Heart right ventricle (tissue), 16 donors: ENCODE data around the gene TM9SF3. TPM values are rescaled to one million over a fixed set of nuclear protein-coding genes. Genes with fewer than 3 reads are reported as not detected.
"Not testable (repeated sequence)": the region's sequence is repeated elsewhere in the genome, so short reads cannot be mapped to it uniquely, and the experiment has no call there.

Source experiments
- ATAC-seq, 8 donors: fragments of 200-7000 bp; cut with Tn5 transposase; one replicate each; pipeline ENCODE4 v1.9.1; 2020; ENCODE audit warnings: mild to moderate bottlenecking in 8 of 8, moderate library complexity in 8 of 8, moderate number of reproducible peaks in 1 of 8
- DNase-seq, 2 donors: peaks; one replicate each; pipeline ENCODE4 v3.0.0-alpha.2; 2020
- H3K27ac ChIP-seq, 10 donors: fragments of 200-600 bp; sonication (generic) in 2 of 10; one replicate each; pipeline versions ENCODE4 v1.5.0 to v1.8.0; 2020 to 2022; ENCODE audit warnings: mild to moderate bottlenecking in 3 of 10
- H3K27me3 ChIP-seq, 7 donors: fragments of 200-600 bp; one replicate each; pipeline ENCODE4 v1.8.0; 2021 to 2022; ENCODE audit warnings: mild to moderate bottlenecking in 2 of 7
- H3K36me3 ChIP-seq, 9 donors: fragments of 200-600 bp; sonication (generic) in 1 of 9; one replicate each; pipeline versions ENCODE4 v1.5.0 to v1.8.0; 2020 to 2022; ENCODE audit warnings: mild to moderate bottlenecking in 2 of 9
- H3K4me1 ChIP-seq, 9 donors: fragments of 200-600 bp; sonication (generic) in 1 of 9; one replicate each; pipeline versions ENCODE4 v1.5.0 to v1.8.0; 2020 to 2022; ENCODE audit warnings: mild to moderate bottlenecking in 4 of 9
- H3K4me3 ChIP-seq, 10 donors: fragments of 200-600 bp; sonication (generic) in 2 of 10; one replicate each; pipeline versions ENCODE4 v1.5.0 to v1.8.0; 2020 to 2022; ENCODE audit warnings: mild to moderate bottlenecking in 7 of 10, moderate library complexity in 2 of 10
- H3K9me3 ChIP-seq, 11 donors: fragments of 200-600 bp in 10 of 11; sonication (generic) in 2 of 11; one replicate each; pipeline versions ENCODE4 v1.5.0 to v1.8.0; 2013 to 2022; ENCODE audit warnings: mild to moderate bottlenecking in 2 of 11, control low read depth in 1 of 11, moderate library complexity in 1 of 11
- CTCF ChIP-seq, 9 donors: fragments of 200-600 bp; sonication (generic) in 2 of 9; IDR thresholded peaks; one replicate each; pipeline versions ENCODE4 v1.5.0 to v1.8.0; 2021 to 2022; ENCODE audit warnings: antibody characterized with exemption in 9 of 9, mild to moderate bottlenecking in 5 of 9, moderate library complexity in 1 of 9
- WGBS, 2 donors: extraction: QIAGEN DNeasy Blood & Tissue Kit; methylation state at CpG; one replicate each; pipeline ENCODE4 v1.1.7; 2013; ENCODE audit warnings: inconsistent platforms in 1 of 2; 5-methylcytosine and 5-hydroxymethylcytosine counted together
- intact Hi-C, 10 donors: fragments of 100-400 bp; cut with DNase I; formaldehyde crosslinking; loops; one replicate each; pipeline versions ENCODE4 v1.11.1 to v1.14.2; 2022
- polyA plus RNA-seq, 2 donors: library from polyadenylated mRNA; stranded (reverse); fragments of 200-250 nt; gene quantifications; one replicate each; pipeline ENCODE4 v1.2.3, GENCODE V29; 2013
- total RNA-seq, 10 donors: library from RNA; stranded (reverse); fragmentation: NEBNext Ultra II Directional in 3 of 10; extraction: Animal tissue kit (Norgen Biotek cat#: 25700) in 3 of 10; gene quantifications; one replicate each; pipeline versions ENCODE4 v1.2.1 to v1.2.4, GENCODE V29; 2021 to 2023
- donor health status: Arrhythmogenic right ventricular cardiomyopathy.
- donor health status: ischemic (EF 13 %, LVEDD 7.1; RV severe dilation, severe dysfunction).
- donor health status: healthy with polysubstance abuse.
- donor health status: DM: no; HTN: yes; CAD: no.
- donor health status: DM: no; HTN: no; CAD: no.
- donor health status: ischemic (EF 25% LVEDD 6.9; RV normal size, moderate dysfunction).
- donor health status: ischemic (EF 25% LVEDD 5.7; RV mildly dilated, moderate dysfunction).
- donor health status: healthy.
- donor health status: DM: yes; HTN: yes; CAD: no.
- donor health status: Ischemic cardiomyopathy.
- donor health status: ischemic (EF 35%, LVEDD 5.7; RV mildly dilated, moderate dysfunction).
- donor health status: nonischemic (EF 11% LVEDD 7.7; RV severe dilation, severe dysfunction).
- donor health status: DM: yes; HTN: yes; CAD: no.
- donor health status: PGD.
- donor health status: ischemic (EF 29% LVEDD 5.4; RV normal size, mild dysfunction).
- donor health status: nonischemic (EF 23%, LVEDD 6.1; RV moderate dilation, normal function).

TM9SF3 gene
- total and polyA plus RNA-seq, 12 donors: 17.5 to 83.9 (median 60.8) TPM

DNA sequence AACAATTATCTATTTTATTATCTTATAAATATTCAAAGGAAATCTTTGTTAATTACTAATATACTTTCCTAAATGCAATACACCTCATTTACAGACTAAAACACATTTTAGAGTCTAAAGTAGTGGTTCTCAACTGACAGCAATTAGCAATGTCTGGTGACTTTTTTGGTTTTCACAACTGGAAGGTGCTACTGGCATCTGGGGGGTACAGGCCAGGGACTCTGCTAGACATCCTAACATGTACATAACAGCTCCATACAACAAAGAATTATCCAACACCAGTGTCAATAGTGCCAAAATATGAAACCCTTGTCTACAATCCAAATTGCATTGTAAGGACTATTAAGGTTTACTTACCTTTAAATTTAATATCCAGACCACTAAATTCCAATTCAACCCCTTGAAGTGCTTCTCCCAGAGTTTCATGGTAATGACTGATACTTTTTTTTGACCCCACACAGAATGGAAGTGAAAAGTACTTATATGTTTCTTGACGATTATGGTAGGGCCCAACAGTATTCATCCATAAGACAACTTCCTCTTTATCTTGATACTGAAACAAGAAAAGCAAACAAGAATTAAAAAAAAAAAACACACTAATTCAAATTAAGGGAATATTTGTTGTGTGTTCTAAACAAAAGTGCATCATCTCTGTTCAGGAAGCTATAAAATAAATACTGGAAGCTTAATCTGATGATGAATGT lies 10.4 kb downstream of the TM9SF3 start:
- DNase-seq (no peak), ATAC-seq (no peak)
- Histone ChIP-seq H3K4me3 (no peak overlapping the region), H3K36me3 (peaks cover 0 to 21% (median 0%) of the 10 kb centered on the region in 9 donors), H3K27ac (no peak overlapping the region), H3K9me3 (no peaks in the 10 kb centered on the region), H3K27me3 (no peaks in the 10 kb centered on the region), H3K4me1 (peaks cover 0 to 81% (median 57%) of the 10 kb centered on the region in 9 donors)
- no peak for TF ChIP-seq CTCF (IDR thresholded peaks at IDR 0.05)
- intact Hi-C loops: no loop called here
- 56 to 60% methylated on average over 1 of the region's 1 CpG for WGBS, 2 donors

DNA sequence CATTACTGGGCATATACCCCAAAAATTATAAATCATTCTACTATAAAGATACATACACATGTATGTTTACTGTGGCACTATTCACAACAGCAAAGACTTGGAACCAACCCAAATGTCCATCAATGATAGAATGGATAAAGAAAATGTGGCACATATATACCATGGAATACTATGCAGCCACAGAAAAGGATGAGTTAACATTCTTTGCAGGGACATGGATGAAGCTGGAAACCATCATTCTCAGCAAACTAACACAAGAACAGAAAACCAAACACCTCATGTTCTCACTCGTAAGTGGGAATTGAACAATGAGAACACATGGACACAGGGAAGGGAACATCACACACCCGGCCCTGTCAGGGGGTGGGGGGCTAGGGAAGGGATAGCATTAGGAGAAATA lies 12.2 kb downstream of the TM9SF3 start:
- H3K4me3 ChIP-seq, ATAC-seq, H3K27ac ChIP-seq, H3K27me3 ChIP-seq, DNase-seq, intact Hi-C loops, H3K9me3 ChIP-seq: not testable (repeated sequence)
- 93 to 94% methylated on average over 2 of the region's 2 CpGs for WGBS, 2 donors
- Histone ChIP-seq H3K4me1 (peaks cover 0 to 76% (median 53%) of the 10 kb centered on the region in 9 donors), H3K36me3 (peaks cover 0 to 27% (median 0%) of the 10 kb centered on the region in 9 donors)

DNA sequence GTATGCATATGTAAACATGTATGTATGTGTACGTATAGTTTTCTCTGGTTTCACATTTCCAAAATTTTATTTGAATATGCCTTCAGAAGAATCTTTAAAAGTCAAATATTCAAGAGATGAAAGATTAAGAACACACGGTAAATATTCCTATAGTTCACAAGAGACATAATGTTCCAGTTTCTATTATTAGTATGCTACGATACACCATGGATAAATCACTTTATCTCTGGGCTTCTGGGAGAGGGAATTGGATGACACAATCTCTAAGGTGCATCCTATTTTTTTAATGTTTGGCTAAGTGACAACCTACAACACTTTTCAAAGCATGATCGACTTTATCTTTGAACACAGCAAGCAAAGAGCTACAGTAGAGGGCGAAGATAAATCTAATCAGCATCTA lies 13.8 kb downstream of the TM9SF3 start:
- intact Hi-C loops: no loop called here
- Histone ChIP-seq H3K36me3 (peaks cover 0 to 34% (median 0%) of the 10 kb centered on the region in 9 donors), H3K9me3 (no peaks in the 10 kb centered on the region), H3K27ac (no peak overlapping the region), H3K4me1 (peaks cover 0 to 74% (median 47%) of the 10 kb centered on the region in 9 donors), H3K27me3 (no peaks in the 10 kb centered on the region), H3K4me3 (no peak overlapping the region)
- no peak for TF ChIP-seq CTCF (IDR thresholded peaks at IDR 0.05)
- WGBS, 2 donors: 57 to 62% methylated on average over 5 of the region's 5 CpGs
- no peak for DNase-seq
- no peak for ATAC-seq

DNA sequence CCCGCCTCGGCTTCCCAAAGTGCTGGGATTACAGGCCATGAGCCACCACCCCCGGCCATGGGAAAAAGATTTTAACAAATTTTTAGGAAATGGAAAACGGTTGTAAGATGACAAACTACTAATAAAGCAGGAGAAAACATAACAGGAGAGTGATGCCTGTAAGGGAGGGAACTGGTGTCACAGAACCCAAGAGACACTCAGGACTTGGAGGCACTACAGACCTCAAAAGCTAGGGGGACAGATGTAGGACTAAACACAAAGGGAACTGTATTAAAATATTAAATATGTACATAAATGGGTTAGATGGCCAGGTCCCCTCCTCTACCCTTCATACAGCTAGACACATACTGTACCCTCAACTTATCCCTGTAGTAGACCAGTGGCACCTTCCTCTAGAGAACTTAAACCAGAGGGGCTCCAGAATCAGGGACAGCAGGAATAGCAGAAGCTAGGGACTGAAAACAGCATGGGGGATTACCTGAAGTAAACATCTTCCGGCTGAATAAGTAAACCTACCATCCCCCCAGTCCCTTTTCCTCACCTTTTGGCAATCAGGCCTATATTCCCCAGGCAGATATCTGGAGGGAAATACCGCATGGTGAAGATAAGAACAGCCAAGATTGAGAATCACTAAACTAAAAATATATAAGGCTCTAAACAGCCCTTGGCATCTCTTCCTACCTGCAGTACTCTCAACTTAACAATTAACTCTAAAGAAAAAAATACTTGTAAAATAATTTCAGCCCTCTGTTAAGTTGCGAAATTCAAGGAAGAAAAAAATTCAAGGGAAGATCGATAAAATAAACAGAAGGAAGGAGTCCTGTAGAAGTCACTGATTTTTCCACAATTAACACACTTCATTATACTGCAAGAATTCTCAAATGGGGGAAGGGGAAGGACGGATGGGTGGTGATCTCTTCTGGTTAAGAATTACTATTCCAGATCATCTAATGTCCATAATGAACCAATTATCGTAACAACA lies 15.5 kb downstream of the TM9SF3 start:
- Histone ChIP-seq H3K36me3 (peaks cover 0 to 41% (median 0%) of the 10 kb centered on the region in 9 donors), H3K27me3 (no peaks in the 10 kb centered on the region), H3K4me1 (peaks cover 0 to 57% (median 42%) of the 10 kb centered on the region in 9 donors), H3K4me3 (no peak overlapping the region), H3K27ac (no peak overlapping the region), H3K9me3 (no peaks in the 10 kb centered on the region)
- 72 to 79% methylated on average over 10 of the region's 10 CpGs for WGBS, 2 donors
- ATAC-seq (peak in 2 of 8 donors; percentile 15 to 16), DNase-seq (no peak)
- no peak for TF ChIP-seq CTCF (IDR thresholded peaks at IDR 0.05)
- intact Hi-C loops: no loop called here
